GF-D8 (cell line): ENCODE measurements around the gene GPR150.

Experiments
- DNase-seq: peaks from one replicate; lab custom pipeline; 2025; lab: John Stamatoyannopoulos, UW

Gene GPR150

GRCh38 chr5:95649842-95650620 lies 30.1 kb downstream of the GPR150 start:
- DNase-seq, result no peak

- DNase-seq, result no peak
Observed at GRCh38 chr5:95652849-95653248, 33.0 kb downstream of the GPR150 start.

- no peak for DNase-seq
Observed at GRCh38 chr5:95654196-95654595, 34.3 kb downstream of the GPR150 start.

GRCh38 chr5:95655575-95655974 lies 35.7 kb downstream of the GPR150 start:
- no peak for DNase-seq

- DNase-seq, result no peak
Observed at GRCh38 chr5:95660060-95660459, 40.2 kb downstream of the GPR150 start.

- no peak for DNase-seq
Observed at GRCh38 chr5:95662946-95663345, 43.1 kb downstream of the GPR150 start.

GRCh38 chr5:95664204-95664786 lies 44.4 kb downstream of the GPR150 start:
- DNase-seq, result no peak

- peak; percentile 12 for DNase-seq
Observed at GRCh38 chr5:95667061-95667618, 47.3 kb downstream of the GPR150 start.

GRCh38 chr5:95667678-95668077 lies 47.8 kb downstream of the GPR150 start:
- no peak for DNase-seq

GRCh38 chr5:95668216-95668615 lies 48.3 kb downstream of the GPR150 start:
- no peak for DNase-seq

GRCh38 chr5:95668728-95669127 lies 48.8 kb downstream of the GPR150 start:
- no peak for DNase-seq

- DNase-seq, result no peak
Observed at GRCh38 chr5:95669540-95669939, 49.7 kb downstream of the GPR150 start.

- no peak for DNase-seq
Observed at GRCh38 chr5:95669985-95670384, 50.1 kb downstream of the GPR150 start.

- no peak for DNase-seq
Observed at GRCh38 chr5:95670568-95670967, 50.7 kb downstream of the GPR150 start.
